ENCODE results near the gene NAALADL2. TPM values are rescaled to one million over a fixed set of nuclear protein-coding genes. Genes with fewer than 3 reads are reported as not detected.
"Not testable (repeated sequence)": the region's sequence is repeated elsewhere in the genome, so short reads cannot be mapped to it uniquely, and the experiment has no call there.

The NAALADL2 gene
- total and polyA plus RNA-seq, 5 donors, result 1.3 to 10.7 (median 9.7) TPM

DNA sequence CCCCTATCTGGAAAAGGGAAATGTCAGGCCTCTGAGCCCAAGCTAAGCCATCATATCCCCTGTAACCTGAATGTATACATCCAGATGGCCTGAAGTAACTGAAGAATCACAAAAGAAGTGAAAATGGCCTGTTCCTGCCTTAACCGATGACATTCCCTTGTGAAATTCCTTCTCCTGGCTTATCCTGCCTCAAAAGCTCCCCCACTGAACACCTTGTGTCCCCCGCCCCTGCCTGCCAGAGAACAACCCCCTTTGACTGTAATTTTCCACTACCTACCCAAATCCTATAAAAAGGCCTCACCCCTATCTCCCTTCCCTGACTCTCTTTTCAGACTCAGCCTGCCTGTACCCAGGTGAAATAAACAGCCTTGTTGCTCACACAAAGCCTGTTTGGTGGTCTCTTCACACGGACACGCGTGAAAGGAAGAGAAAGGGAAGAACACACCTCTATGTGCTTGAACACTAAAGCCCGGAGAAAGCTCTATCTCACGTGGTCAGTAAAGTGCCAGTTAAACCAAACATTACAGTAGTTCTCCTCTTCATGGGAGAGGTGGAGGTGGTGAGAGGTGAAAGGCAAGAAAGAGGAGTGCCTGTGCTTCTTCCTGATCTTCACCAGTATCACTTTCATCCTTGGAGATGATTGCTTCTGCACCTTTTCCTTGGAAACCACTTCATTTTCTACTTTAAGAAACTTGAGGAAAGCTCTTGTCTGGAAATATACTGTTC, 963.8 kb downstream of the NAALADL2 start:
- H3K27me3 ChIP-seq (ENCODE audit: control insufficient read depth, insufficient read depth); H3K4me3 ChIP-seq (ENCODE audit: low read length); H3K4me1 ChIP-seq (ENCODE audit: control insufficient read depth, insufficient read depth, low read length); intact Hi-C loops (cut with DNase I); H3K9me3 ChIP-seq (ENCODE audit: control insufficient read depth, low read length); DNase-seq; ATAC-seq; H3K27ac ChIP-seq (ENCODE audit: low read length): not testable (repeated sequence)
- WGBS, result 81% methylated on average over 7 of the region's 7 CpGs

DNA sequence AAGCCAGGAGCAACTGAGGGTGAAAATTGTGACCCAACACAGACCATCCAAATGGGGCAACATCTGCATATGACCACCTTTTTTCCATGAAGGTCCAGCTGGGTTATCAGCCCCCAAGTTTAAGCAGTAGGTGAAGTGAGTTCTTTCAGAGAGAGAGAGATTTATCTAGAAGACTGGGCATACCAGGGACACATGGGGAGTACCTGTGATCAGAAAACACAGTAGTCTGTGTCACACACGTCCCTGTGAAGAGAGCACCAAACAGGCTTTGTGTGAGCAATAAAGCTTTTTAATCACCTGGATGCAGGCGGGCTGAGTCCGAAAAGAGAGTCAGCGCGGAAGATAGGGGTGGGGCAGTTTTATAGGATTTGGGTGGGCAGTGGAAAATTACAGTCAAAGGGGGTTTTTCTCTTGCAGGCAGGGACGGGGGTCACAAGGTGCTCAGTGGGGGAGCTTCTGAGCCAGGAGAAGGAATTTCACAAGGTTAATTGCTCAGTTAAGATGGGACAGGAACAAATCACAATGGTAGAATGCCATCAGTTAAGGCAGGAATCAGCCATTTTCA, 966.0 kb downstream of the NAALADL2 start:
- H3K4me1 ChIP-seq (ENCODE audit: control insufficient read depth, insufficient read depth, low read length); H3K27me3 ChIP-seq (ENCODE audit: control insufficient read depth, insufficient read depth); H3K9me3 ChIP-seq (ENCODE audit: control insufficient read depth, low read length); DNase-seq; intact Hi-C loops (cut with DNase I); ATAC-seq; H3K27ac ChIP-seq (ENCODE audit: low read length); H3K4me3 ChIP-seq (ENCODE audit: low read length): not testable (repeated sequence)
- WGBS, result 90% methylated on average over 6 of the region's 6 CpGs

DNA sequence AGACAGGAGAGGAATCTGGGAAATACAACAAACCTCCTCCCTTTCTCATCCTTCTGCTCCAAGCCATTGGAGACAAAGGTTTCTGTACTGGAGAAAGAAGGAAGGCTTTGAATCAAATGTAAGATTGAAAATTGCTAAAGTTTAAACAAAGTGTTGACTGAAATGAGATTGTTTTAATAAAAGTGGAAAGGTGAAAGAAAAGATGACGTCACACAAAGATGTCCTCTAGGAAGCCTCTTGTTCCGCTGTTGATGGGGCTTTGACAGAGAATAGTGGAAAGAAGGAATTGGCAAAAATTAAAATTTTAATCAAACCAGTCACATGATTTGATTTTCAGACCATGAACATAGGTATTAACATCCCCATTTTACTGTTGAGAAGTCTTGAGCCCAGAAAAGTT, 967.6 kb downstream of the NAALADL2 start:
- DNase-seq, result no peak
- H3K27me3 ChIP-seq (ENCODE audit: control insufficient read depth, insufficient read depth), result no peaks in the 10 kb centered on the region
- no peak overlapping the region for H3K4me3 ChIP-seq (ENCODE audit: low read length)
- H3K4me1 ChIP-seq (ENCODE audit: control insufficient read depth, insufficient read depth, low read length), result no peaks in the 10 kb centered on the region
- 94% methylated on average over 2 of the region's 2 CpGs for WGBS
- peaks cover 3% of the 10 kb centered on the region for H3K9me3 ChIP-seq (ENCODE audit: control insufficient read depth, low read length)
- H3K27ac ChIP-seq (ENCODE audit: low read length), result no peak overlapping the region
- intact Hi-C loops (cut with DNase I), result no loop called here
- no peak for ATAC-seq

GRCh38 chr3:175829809-175830208, 970.7 kb downstream of the NAALADL2 start:
- H3K4me1 ChIP-seq (ENCODE audit: control insufficient read depth, insufficient read depth, low read length); intact Hi-C loops (cut with DNase I); ATAC-seq; H3K27me3 ChIP-seq (ENCODE audit: control insufficient read depth, insufficient read depth); H3K27ac ChIP-seq (ENCODE audit: low read length); DNase-seq; H3K4me3 ChIP-seq (ENCODE audit: low read length); H3K9me3 ChIP-seq (ENCODE audit: control insufficient read depth, low read length): not testable (repeated sequence)
- 78% methylated on average over 8 of the region's 8 CpGs for whole genome bisulfite sequencing

- 77% methylated on average over 6 of the region's 6 CpGs for WGBS
- H3K27me3 ChIP-seq (ENCODE audit: control insufficient read depth, insufficient read depth); H3K9me3 ChIP-seq (ENCODE audit: control insufficient read depth, low read length); DNase-seq; H3K4me1 ChIP-seq (ENCODE audit: control insufficient read depth, insufficient read depth, low read length); H3K27ac ChIP-seq (ENCODE audit: low read length); ATAC-seq; H3K4me3 ChIP-seq (ENCODE audit: low read length); intact Hi-C loops (cut with DNase I): not testable (repeated sequence)
Measured at GRCh38 chr3:175835763-175836162, 976.6 kb downstream of the NAALADL2 start.

DNA sequence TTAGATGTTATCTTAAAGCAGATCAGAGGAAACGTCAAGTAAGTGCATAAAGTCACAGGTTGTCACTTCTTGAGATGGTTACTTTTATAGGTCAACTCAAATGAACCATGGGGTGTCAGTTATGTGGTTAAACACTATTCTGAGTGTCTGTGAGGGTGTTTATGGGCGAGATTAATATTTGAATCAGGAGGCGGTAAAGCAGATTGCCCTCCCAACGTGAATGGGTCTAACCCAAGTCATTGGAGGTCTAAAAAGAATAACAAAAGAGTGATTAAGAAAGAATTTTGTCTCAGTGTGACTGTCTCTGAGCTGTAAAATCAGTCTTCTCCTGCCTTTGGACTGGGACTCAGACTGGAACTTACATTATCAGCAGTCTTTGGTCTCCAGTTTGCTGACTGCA, 977.5 kb downstream of the NAALADL2 start:
- no peak overlapping the region for H3K4me3 ChIP-seq (ENCODE audit: low read length)
- DNase-seq, result no peak
- intact Hi-C loops (cut with DNase I), result no loop called here
- no peak for ATAC-seq
- H3K27me3 ChIP-seq (ENCODE audit: control insufficient read depth, insufficient read depth), result no peaks in the 10 kb centered on the region
- 67% methylated on average over 4 of the region's 4 CpGs for WGBS
- no peaks in the 10 kb centered on the region for H3K9me3 ChIP-seq (ENCODE audit: control insufficient read depth, low read length)
- no peak overlapping the region for H3K27ac ChIP-seq (ENCODE audit: low read length)
- no peaks in the 10 kb centered on the region for H3K4me1 ChIP-seq (ENCODE audit: control insufficient read depth, insufficient read depth, low read length)

GRCh38 chr3:175837962-175838361, 978.8 kb downstream of the NAALADL2 start:
- Histone ChIP-seq H3K9me3 (ENCODE audit: control insufficient read depth, low read length) (no peaks in the 10 kb centered on the region), H3K4me1 (ENCODE audit: control insufficient read depth, insufficient read depth, low read length) (no peaks in the 10 kb centered on the region), H3K4me3 (ENCODE audit: low read length) (no peak overlapping the region), H3K27me3 (ENCODE audit: control insufficient read depth, insufficient read depth) (no peaks in the 10 kb centered on the region), H3K27ac (ENCODE audit: low read length) (no peak overlapping the region)
- intact Hi-C loops (cut with DNase I), result no loop called here
- WGBS, result 84% methylated on average over 2 of the region's 2 CpGs
- ATAC-seq (no peak), DNase-seq (no peak)

GRCh38 chr3:175839366-175840005, 980.4 kb downstream of the NAALADL2 start:
- ATAC-seq (no peak), DNase-seq (no peak)
- no peaks in the 10 kb centered on the region for H3K4me1 ChIP-seq (ENCODE audit: control insufficient read depth, insufficient read depth, low read length)
- 60% methylated on average over 2 of the region's 2 CpGs for WGBS
- H3K4me3 ChIP-seq (ENCODE audit: low read length), result no peak overlapping the region
- intact Hi-C loops (cut with DNase I), result no loop called here
- H3K27ac ChIP-seq (ENCODE audit: low read length), result no peak overlapping the region
- no peaks in the 10 kb centered on the region for H3K27me3 ChIP-seq (ENCODE audit: control insufficient read depth, insufficient read depth)
- no peaks in the 10 kb centered on the region for H3K9me3 ChIP-seq (ENCODE audit: control insufficient read depth, low read length)

DNA sequence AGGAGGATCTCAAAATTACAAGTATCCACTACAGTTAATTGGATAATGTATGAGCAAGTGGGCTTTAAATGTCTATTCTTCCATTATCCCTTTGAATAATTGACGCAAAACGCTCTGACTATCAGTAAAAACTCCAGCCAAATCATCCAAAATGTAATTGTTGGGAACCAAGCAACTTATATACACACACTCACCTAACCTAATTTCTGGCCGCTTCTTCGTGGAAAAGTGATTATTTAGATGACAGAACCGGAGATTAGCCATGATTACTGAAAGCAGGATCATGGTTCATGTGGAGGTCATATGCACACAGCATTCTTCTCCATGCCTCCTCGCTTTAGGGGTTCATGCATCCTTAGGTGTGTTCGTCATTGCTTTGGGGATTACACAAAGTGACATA, 992.4 kb downstream of the NAALADL2 start:
- H3K4me3 ChIP-seq (ENCODE audit: low read length), result no peak overlapping the region

DNA sequence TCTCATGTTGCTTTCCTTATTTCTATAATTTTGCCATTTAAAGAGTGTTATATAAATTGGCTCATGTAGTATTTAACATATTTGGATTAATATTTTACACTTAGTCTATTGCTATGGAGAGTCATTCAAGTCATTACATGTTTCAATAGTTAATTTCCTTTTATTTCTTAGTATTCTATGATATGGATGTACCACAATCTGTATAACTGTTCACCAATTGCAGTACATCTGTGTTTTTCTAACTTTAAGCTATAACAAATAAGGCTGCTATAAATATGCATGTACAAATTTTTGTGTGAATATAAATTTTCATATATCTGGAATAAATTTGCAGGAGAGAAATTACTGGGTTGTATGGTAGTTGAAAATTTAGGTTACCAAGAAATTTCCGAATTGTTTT, 993.4 kb downstream of the NAALADL2 start:
- no peak for ATAC-seq

More for the DNA sequence above, 992.4 kb downstream of the NAALADL2 start:
- no peak overlapping the region for H3K27ac ChIP-seq (ENCODE audit: low read length)
- H3K27me3 ChIP-seq (ENCODE audit: control insufficient read depth, insufficient read depth), result no peaks in the 10 kb centered on the region
- H3K9me3 ChIP-seq (ENCODE audit: control insufficient read depth, low read length), result no peaks in the 10 kb centered on the region
- no peaks in the 10 kb centered on the region for H3K4me1 ChIP-seq (ENCODE audit: control insufficient read depth, insufficient read depth, low read length)
- intact Hi-C loops (cut with DNase I), result no loop called here
- no peak for DNase-seq
- WGBS, result 78% methylated on average over 7 of the region's 7 CpGs
- no peak for ATAC-seq

DNA sequence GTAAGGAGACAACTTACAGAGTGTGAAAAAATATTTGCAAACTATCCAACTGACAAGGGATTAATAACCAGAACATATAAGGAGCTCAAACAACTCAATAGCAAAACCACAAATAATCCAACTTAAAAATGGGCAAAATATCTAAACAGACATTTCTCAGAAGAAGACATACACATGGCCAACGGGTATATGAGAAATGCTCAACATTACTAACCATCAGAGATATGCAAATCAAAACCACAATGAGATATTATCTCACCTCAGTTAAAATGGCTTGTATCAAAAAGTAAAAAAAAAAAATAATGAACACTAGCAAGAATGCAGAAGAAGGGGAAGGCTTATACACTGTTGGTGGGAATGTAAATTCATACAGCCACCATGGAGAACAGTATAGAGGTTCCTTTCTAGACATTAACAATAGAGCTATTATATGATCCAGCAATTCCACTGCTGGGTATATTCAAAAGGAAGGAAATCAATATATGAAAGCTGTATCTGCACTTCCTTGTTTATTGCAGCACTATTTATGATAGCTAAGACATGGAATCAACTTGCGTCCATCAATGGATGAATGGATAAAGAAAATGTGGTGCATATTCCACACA, 998.6 kb downstream of the NAALADL2 start:
- no peaks in the 10 kb centered on the region for H3K9me3 ChIP-seq (ENCODE audit: control insufficient read depth, low read length)
- no peaks in the 10 kb centered on the region for H3K27me3 ChIP-seq (ENCODE audit: control insufficient read depth, insufficient read depth)
- no peak overlapping the region for H3K4me3 ChIP-seq (ENCODE audit: low read length)
- no peak overlapping the region for H3K27ac ChIP-seq (ENCODE audit: low read length)
- DNase-seq (no peak), ATAC-seq (no peak)
- WGBS, result 80% methylated on average over 2 of the region's 2 CpGs
- H3K4me1 ChIP-seq (ENCODE audit: control insufficient read depth, insufficient read depth, low read length), result no peaks in the 10 kb centered on the region
- intact Hi-C loops (cut with DNase I), result no loop called here

More for the DNA sequence above, 993.4 kb downstream of the NAALADL2 start:
- intact Hi-C loops (cut with DNase I), result no loop called here
- H3K27me3 ChIP-seq (ENCODE audit: control insufficient read depth, insufficient read depth), result no peaks in the 10 kb centered on the region
- H3K4me3 ChIP-seq (ENCODE audit: low read length), result no peak overlapping the region
- H3K9me3 ChIP-seq (ENCODE audit: control insufficient read depth, low read length), result no peaks in the 10 kb centered on the region
- WGBS, result 85% methylated on average over 1 of the region's 1 CpG
- no peaks in the 10 kb centered on the region for H3K4me1 ChIP-seq (ENCODE audit: control insufficient read depth, insufficient read depth, low read length)
- no peak for DNase-seq
- no peak overlapping the region for H3K27ac ChIP-seq (ENCODE audit: low read length)
